ENCODE results near the gene TUNAR.

GRCh38 chr14:95918466-95918865 lies 41.8 kb downstream of the TUNAR start:
- TF ChIP-seq ZFP3 (CRISPR knock-in tag; IDR thresholded peaks at IDR 0.05) (no peak), PPARA (CRISPR knock-in tag; IDR thresholded peaks at IDR 0.05; ENCODE audit: borderline replicate concordance) (no peak), ZC3H10 (CRISPR knock-in tag; IDR thresholded peaks at IDR 0.05) (no peak), CSRNP3 (CRISPR knock-in tag; IDR thresholded peaks at IDR 0.05) (no peak)
